HL-60 (cell line): ENCODE data around the gene MRM2.

Experiments used
- GABPA ChIP-seq: IDR thresholded peaks from 2 replicates; pipeline ENCODE4 v1.6.1; 2012; ENCODE audit warnings: low read depth
- POLR2AphosphoS5 ChIP-seq: IDR thresholded peaks from 2 replicates; pipeline ENCODE4 v1.6.1; 2012; ENCODE audit warnings: low read depth
- TF ChIP-seq, protein P1 (sequence below): IDR thresholded peaks from one replicate; pipeline ENCODE4 v1.5.1; 2011; ENCODE audit warnings: low read length, control low read depth, inconsistent platforms; ENCODE audit not compliant: insufficient read depth
- TF ChIP-seq, protein P2 (sequence below): IDR thresholded peaks from 2 replicates; pipeline ENCODE4 v1.6.1; 2012; ENCODE audit warnings: low read depth; ENCODE audit not compliant: insufficient replicate concordance

DNA sequence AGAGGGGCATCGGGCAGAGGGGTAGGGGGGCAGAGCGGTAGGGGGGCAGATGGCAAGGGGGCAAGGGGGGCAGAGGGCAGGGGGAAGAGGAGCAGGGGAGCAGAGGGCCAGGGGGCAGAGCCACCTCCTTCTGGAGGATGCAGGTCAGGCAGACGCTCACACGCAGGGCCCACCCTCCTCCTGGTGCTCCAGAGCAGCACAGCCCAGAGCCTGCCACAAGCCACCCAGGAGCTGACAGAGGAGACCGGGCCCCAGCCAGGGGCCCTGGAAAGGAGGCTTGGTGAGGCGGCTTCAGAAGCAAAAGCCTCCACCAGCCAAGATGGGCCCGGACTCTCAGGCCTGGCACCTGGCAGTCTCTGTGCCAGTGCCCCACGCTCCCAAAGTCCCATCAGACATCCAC, 22.4 kb downstream of the MRM2 start:
- TF ChIP-seq GABPA = no peak
- TF ChIP-seq, protein P1, sequence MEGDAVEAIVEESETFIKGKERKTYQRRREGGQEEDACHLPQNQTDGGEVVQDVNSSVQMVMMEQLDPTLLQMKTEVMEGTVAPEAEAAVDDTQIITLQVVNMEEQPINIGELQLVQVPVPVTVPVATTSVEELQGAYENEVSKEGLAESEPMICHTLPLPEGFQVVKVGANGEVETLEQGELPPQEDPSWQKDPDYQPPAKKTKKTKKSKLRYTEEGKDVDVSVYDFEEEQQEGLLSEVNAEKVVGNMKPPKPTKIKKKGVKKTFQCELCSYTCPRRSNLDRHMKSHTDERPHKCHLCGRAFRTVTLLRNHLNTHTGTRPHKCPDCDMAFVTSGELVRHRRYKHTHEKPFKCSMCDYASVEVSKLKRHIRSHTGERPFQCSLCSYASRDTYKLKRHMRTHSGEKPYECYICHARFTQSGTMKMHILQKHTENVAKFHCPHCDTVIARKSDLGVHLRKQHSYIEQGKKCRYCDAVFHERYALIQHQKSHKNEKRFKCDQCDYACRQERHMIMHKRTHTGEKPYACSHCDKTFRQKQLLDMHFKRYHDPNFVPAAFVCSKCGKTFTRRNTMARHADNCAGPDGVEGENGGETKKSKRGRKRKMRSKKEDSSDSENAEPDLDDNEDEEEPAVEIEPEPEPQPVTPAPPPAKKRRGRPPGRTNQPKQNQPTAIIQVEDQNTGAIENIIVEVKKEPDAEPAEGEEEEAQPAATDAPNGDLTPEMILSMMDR = no peak
- TF ChIP-seq POLR2AphosphoS5 = no peak
- TF ChIP-seq, protein P2, sequence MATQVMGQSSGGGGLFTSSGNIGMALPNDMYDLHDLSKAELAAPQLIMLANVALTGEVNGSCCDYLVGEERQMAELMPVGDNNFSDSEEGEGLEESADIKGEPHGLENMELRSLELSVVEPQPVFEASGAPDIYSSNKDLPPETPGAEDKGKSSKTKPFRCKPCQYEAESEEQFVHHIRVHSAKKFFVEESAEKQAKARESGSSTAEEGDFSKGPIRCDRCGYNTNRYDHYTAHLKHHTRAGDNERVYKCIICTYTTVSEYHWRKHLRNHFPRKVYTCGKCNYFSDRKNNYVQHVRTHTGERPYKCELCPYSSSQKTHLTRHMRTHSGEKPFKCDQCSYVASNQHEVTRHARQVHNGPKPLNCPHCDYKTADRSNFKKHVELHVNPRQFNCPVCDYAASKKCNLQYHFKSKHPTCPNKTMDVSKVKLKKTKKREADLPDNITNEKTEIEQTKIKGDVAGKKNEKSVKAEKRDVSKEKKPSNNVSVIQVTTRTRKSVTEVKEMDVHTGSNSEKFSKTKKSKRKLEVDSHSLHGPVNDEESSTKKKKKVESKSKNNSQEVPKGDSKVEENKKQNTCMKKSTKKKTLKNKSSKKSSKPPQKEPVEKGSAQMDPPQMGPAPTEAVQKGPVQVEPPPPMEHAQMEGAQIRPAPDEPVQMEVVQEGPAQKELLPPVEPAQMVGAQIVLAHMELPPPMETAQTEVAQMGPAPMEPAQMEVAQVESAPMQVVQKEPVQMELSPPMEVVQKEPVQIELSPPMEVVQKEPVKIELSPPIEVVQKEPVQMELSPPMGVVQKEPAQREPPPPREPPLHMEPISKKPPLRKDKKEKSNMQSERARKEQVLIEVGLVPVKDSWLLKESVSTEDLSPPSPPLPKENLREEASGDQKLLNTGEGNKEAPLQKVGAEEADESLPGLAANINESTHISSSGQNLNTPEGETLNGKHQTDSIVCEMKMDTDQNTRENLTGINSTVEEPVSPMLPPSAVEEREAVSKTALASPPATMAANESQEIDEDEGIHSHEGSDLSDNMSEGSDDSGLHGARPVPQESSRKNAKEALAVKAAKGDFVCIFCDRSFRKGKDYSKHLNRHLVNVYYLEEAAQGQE = no peak
